ENCODE measurements around the gene PBX1. TPM values are rescaled to one million over a fixed set of nuclear protein-coding genes. Genes with fewer than 3 reads are reported as not detected.

PBX1 gene
- polyA plus RNA-seq, 3 donors, result 160 to 170 (median 165) TPM

- no peak for DNase-seq (ENCODE audit: extremely low read depth in 1 of 11, low read depth in 9 of 11, low spot score in 4 of 11)
Observed at GRCh38 chr1:164701189-164701761, 142.3 kb downstream of the PBX1 start.

- no peak for DNase-seq (ENCODE audit: extremely low read depth in 1 of 11, low read depth in 9 of 11, low spot score in 4 of 11)
Observed at GRCh38 chr1:164702216-164702615, 143.2 kb downstream of the PBX1 start.

GRCh38 chr1:164702664-164703063 is 143.7 kb downstream of the PBX1 start:
- DNase-seq (ENCODE audit: extremely low read depth in 1 of 11, low read depth in 9 of 11, low spot score in 4 of 11), result no peak

- DNase-seq (ENCODE audit: extremely low read depth in 1 of 11, low read depth in 9 of 11, low spot score in 4 of 11), result peak in 4 of 11 donors; percentile 22 to 46 (median 34)
Observed at GRCh38 chr1:164703463-164703862, 144.5 kb downstream of the PBX1 start.

- no peak for DNase-seq (ENCODE audit: extremely low read depth in 1 of 11, low read depth in 9 of 11, low spot score in 4 of 11)
Observed at GRCh38 chr1:164703960-164704411, 145.0 kb downstream of the PBX1 start.

GRCh38 chr1:164704954-164705353 is 146.0 kb downstream of the PBX1 start:
- no peak for DNase-seq (ENCODE audit: extremely low read depth in 1 of 11, low read depth in 9 of 11, low spot score in 4 of 11)

GRCh38 chr1:164706606-164706987 is 147.6 kb downstream of the PBX1 start:
- no peak for DNase-seq (ENCODE audit: extremely low read depth in 1 of 11, low read depth in 9 of 11, low spot score in 4 of 11)

GRCh38 chr1:164707868-164708331 is 148.9 kb downstream of the PBX1 start:
- no peak for DNase-seq (ENCODE audit: extremely low read depth in 1 of 11, low read depth in 9 of 11, low spot score in 4 of 11)

GRCh38 chr1:164708596-164708995 is 149.6 kb downstream of the PBX1 start:
- no peak for DNase-seq (ENCODE audit: extremely low read depth in 1 of 11, low read depth in 9 of 11, low spot score in 4 of 11)

GRCh38 chr1:164709126-164709525 is 150.1 kb downstream of the PBX1 start:
- no peak for DNase-seq (ENCODE audit: extremely low read depth in 1 of 11, low read depth in 9 of 11, low spot score in 4 of 11)

- DNase-seq (ENCODE audit: extremely low read depth in 1 of 11, low read depth in 9 of 11, low spot score in 4 of 11), result no peak
Observed at GRCh38 chr1:164709541-164710278, 150.7 kb downstream of the PBX1 start.

GRCh38 chr1:164712131-164713036 is 153.4 kb downstream of the PBX1 start:
- DNase-seq (ENCODE audit: extremely low read depth in 1 of 11, low read depth in 9 of 11, low spot score in 4 of 11), result no peak

GRCh38 chr1:164713456-164714207 is 154.6 kb downstream of the PBX1 start:
- no peak for DNase-seq (ENCODE audit: extremely low read depth in 1 of 11, low read depth in 9 of 11, low spot score in 4 of 11)

GRCh38 chr1:164716992-164717703 is 158.2 kb downstream of the PBX1 start:
- DNase-seq (ENCODE audit: extremely low read depth in 1 of 11, low read depth in 9 of 11, low spot score in 4 of 11), result no peak

GRCh38 chr1:164718821-164719220 is 159.8 kb downstream of the PBX1 start:
- DNase-seq (ENCODE audit: extremely low read depth in 1 of 11, low read depth in 9 of 11, low spot score in 4 of 11), result no peak

- no peak for DNase-seq (ENCODE audit: extremely low read depth in 1 of 11, low read depth in 9 of 11, low spot score in 4 of 11)
Observed at GRCh38 chr1:164719676-164720439, 160.9 kb downstream of the PBX1 start.

- no peak for DNase-seq (ENCODE audit: extremely low read depth in 1 of 11, low read depth in 9 of 11, low spot score in 4 of 11)
Observed at GRCh38 chr1:164720440-164721227, 161.7 kb downstream of the PBX1 start.

All from renal cortex interstitium (tissue), 11 donors.